NOMO-1 treated with DMSO at 0.1 percent for 48 hours (cell line): ENCODE results near the gene TRMT112.
A peak's percentile ranks its signal among the peaks of the same experiment; 100 is the strongest.

Experiments used
- DNase-seq: peaks from one replicate; lab custom pipeline; 2025; ENCODE audit not compliant: unreplicated experiment; lab: John Stamatoyannopoulos, UW

Gene TRMT112

GRCh38 chr11:64317325-64317960 lies at the start of gene TRMT112:
TRMT112 (minus strand) TSS chr11:64317559; CDS start chr11:64317526, 33 bp downstream.
- peak; percentile 98 for DNase-seq

- DNase-seq, result no peak
Observed at GRCh38 chr11:64366751-64367150, 49.4 kb upstream of the TRMT112 start.

DNA sequence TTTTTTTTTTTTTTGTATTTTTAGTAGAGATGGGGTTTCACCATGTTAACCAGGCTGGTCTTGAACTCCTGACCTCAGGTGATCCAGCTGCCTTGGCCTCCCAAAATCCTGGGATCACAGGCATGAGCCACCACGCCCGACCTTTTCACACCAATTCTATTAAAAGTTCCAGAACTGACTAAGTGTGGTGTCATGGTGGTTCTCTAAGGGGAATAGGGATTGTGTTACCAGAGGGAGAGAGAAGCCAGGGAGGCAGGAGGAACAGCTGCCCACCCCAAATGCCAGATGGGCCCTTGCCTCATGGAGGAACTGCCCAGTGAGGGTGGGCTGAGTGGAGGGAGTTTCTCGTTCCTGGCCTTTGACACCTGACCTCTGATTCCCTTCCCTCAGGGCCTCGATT lies 47.6 kb upstream of the TRMT112 start:
- no peak for DNase-seq

DNA sequence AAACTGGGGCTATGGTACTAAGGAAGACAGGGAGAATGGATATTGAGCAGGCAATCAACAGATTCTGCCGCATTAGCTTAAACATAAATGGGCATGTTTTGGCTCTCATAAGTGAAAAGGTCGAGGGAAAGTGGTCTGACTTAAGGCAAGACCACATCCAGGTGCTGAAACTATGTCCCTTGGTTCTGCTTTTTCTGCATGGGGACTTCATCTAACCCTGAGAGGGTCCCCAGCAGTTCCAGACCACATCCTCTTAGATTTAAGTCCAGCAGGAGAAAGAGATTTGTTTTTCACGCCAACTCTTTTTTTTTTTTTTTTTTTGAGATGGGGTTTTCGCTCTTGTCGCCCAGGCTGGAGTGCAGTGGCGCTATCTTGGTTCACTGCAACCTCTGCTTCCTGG lies 47.1 kb upstream of the TRMT112 start:
- DNase-seq, result no peak

GRCh38 chr11:64362339-64362738 lies 45.0 kb upstream of the TRMT112 start:
- DNase-seq, result no peak

GRCh38 chr11:64361659-64362058 lies 44.3 kb upstream of the TRMT112 start:
- no peak for DNase-seq

DNA sequence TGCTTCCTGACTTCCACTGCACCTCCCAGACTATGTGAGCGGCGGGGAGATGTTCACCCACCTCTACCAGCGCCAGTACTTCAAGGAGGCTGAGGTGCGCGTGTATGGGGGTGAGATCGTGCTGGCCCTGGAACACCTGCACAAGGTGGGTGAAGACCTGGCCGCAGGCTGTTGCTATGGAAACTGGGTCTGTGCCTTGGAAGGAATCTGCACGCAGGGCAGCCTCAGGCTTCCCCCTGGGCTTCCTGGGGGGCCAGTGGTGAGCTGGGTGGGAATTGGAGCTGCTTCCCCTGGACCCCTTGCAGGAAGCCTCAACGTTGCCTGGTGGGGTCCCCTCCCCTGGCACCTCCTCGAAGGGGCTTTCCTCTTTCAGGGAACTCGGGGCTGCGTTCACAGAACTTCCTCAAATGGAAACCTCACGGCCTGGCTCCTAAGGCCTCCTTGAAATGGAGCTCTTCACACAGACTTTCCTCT lies 43.1 kb upstream of the TRMT112 start:
- DNase-seq, result peak; percentile 58

DNA sequence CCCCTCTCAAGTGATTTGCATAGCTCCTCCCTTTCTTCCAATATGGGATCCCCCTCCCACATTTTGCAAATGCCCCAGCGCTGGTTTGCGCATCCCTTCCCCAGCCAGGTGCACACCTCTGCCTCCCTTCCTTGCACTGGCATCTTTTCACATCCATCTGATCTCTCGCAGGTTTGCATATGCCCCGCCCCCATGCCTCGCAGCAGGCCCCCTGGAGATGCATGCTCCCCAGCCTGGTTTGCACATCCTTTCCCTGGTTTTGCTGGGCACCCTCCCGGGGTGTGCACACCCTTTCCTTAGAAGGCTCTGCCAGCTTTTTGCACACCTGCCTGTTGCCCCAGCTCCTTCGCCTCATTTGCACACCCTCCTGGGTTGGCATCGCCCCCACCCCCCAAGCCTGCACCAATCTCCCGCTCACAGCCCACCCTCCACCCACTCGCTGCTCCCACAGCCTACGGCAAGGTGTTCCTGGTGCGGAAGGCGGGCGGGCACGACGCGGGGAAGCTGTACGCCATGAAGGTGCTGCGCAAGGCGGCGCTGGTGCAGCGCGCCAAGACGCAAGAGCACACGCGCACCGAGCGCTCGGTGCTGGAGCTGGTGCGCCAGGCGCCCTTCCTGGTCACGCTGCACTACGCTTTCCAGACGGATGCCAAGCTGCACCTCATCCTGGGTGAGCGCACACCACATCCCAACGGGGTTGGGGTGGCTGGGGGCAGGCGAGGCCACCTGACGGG lies 42.5 kb upstream of the TRMT112 start:
- peak; percentile 51 for DNase-seq

- DNase-seq, result peak; percentile 24
Observed at GRCh38 chr11:64358907-64359711, 41.8 kb upstream of the TRMT112 start, which contains the start of gene RPS6KA4. RPS6KA4 (plus strand) TSS chr11:64359162; CDS start chr11:64359236, 74 bp downstream.

DNA sequence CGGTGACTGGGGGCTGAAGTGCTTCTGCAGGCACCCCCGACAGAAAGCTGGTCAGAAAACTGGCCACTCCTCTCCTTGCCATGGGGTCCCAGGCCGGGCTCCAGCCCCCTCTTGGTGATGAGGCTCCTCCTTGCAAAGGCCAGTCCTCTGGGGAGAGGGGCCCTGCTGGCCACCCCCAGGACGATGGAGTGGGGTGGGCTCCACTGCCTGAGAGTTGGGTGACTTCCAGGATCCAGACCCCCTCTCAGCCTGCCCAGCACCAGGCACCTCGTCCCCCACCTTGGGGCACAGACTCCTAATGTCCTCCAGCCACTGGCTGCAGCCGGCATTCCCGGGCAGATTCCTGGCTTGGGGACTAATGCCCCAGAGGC lies 41.2 kb upstream of the TRMT112 start:
- no peak for DNase-seq

- DNase-seq, result no peak
Observed at GRCh38 chr11:64357904-64358535, 40.7 kb upstream of the TRMT112 start.

GRCh38 chr11:64357446-64357845 lies 40.1 kb upstream of the TRMT112 start:
- DNase-seq, result no peak

DNA sequence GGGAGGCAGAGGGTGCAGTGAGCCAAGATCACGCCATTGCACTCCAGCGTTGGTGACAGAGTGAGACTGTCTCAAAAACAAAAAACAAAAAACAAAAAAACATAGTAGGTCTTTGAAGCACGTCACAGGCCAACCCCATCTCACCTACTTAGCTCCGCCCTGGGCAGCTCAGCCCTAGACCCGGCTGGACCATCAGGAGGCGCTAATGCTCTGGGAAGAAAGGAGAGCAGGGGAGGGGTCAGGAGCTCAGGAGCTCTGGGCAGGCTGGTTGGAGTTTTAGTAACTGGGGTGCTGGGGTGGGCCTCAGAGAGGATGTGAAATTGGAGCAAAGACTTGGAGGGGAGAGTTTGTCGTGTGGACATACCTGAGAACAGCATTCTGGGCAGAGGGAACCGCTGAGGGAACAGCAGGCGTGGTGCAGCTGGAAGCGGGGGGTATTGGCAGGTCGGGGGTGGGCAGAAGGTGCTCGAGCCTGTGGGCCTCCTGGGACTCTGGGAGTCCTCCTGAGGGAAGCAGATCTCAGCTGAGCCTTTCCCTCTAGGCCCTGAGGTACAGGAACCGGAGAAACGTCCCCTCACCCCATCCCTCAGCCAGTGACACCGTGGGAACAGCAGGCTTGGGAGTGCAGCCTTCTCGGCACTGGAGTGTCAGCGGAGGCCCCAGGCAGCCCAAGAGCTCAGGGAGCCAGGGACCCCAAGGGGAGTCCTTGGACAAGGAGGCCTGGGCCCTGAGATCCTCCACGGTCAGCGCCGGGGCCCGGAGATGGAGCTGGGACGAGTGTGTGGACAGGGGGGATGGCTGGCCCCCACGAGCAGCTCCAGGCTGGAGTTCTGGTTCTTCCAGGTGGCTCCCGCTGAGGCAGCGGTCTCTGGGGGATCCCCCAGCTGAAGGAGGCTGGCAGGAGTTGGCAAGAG lies 39.4 kb upstream of the TRMT112 start:
- DNase-seq, result peak; percentile 17

DNA sequence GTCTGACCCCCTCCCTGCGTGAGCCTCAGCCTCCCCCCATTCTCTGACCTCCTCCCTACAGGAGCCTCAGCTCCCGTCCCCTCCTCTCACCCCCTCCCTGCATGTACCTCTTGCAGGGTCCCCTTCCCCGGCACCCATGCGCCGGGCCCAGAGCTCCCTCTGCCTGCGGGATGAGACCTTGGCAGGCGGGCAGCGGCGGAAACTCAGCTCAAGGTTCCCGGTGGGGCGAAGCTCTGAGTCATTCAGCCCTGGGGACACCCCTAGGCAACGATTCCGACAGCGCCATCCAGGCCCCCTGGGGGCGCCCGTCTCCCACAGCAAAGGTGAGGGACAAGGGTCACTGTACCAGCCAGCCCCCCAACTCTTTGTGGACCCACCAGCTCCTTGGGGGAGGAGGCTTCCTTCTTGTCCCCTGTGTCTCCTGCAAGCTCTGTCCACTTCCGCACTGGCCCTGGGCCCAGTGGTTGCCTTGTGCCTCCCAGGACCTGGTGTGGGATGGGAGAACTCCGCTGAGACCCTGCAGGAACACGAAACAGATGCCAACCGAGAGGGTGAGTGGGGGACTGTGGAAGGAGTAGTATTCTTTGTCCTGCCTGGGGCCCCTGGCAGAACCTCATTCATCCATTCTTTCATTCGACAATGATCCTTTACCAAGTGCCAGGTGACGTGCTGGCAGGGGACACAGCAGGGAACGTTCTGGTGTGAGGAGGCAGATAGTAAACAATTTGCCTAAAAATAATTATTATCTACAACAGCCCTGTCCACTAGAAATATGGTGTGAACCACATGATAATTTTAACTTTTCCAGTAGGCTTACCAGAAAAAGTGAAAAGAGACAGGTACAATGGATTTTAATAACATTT lies 38.0 kb upstream of the TRMT112 start:
- DNase-seq, result no peak

- no peak for DNase-seq
Observed at GRCh38 chr11:64353715-64354506, 36.6 kb upstream of the TRMT112 start.

DNA sequence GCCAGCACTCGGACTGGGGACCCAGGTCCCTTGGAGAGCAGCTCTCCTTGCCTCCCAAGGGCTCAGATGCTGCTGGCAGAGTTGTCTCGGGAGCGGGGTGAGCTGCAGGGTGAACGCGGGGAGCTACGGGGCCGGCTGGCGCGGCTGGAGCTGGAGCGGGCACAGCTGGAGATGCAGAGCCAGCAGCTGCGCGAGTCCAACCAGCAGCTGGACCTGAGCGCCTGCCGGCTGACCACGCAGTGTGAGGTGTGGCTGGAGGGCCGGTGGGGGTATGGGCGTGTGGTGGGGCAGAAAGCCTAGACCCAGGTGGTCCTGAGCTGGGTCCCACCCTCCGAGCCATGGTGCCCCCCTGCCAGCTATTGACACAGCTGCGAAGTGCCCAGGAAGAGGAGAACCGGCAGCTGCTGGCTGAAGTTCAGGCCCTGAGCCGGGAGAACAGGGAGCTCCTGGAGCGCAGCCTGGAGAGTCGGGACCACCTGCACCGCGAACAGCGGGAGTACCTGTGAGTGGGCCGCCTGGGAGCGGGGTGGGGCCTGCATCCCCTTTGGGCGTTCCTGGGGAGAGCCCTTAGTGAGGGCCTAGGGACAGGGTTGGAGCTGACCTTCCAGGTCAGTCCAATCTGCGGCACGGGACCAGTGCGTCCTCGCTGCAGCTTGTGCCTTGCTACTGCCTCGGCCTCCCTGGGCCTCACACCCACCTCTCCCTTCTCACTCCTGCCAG lies 35.8 kb upstream of the TRMT112 start:
- DNase-seq, result no peak

GRCh38 chr11:64352099-64352994 lies 35.0 kb upstream of the TRMT112 start:
- DNase-seq, result no peak
